ENCODE measurements around the gene IRF2. TPM values are rescaled to one million over a fixed set of nuclear protein-coding genes. Genes with fewer than 3 reads are reported as not detected.

IRF2 gene
- total and polyA plus RNA-seq, 9 donors: 27.8 to 68.4 (median 40.7) TPM

GRCh38 chr4:184453365-184454160, 20.8 kb downstream of the IRF2 start:
- intact Hi-C loops (cut with DNase I): loop anchor here in 1 of 4 donors (10.0 kb wide), 1 partner anchor 49 kb away; no protein-coding TSS in a partner anchor
- Histone ChIP-seq H3K4me3 (no peak overlapping the region), H3K36me3 (no peaks in the 10 kb centered on the region), H3K27ac (no peak overlapping the region), H3K27me3 (no peaks in the 10 kb centered on the region), H3K9me3 (no peaks in the 10 kb centered on the region), H3K4me1 (ENCODE audit: insufficient read depth) (peaks cover 20% of the 10 kb centered on the region)
- TF ChIP-seq POLR2A (IDR thresholded peaks at IDR 0.05): no peak
- TF ChIP-seq CTCF (IDR thresholded peaks at IDR 0.05): no peak
- TF ChIP-seq EP300 (IDR thresholded peaks at IDR 0.05): no peak
- WGBS, 3 donors: 7 to 15% (median 8%) methylated on average over 10 of the region's 10 CpGs
- DNase-seq: no peak

GRCh38 chr4:184452740-184453139, 21.6 kb downstream of the IRF2 start:
- no peak overlapping the region for H3K4me3 ChIP-seq
- no peak for DNase-seq
- no peaks in the 10 kb centered on the region for H3K36me3 ChIP-seq
- no peaks in the 10 kb centered on the region for H3K27me3 ChIP-seq
- H3K27ac ChIP-seq: no peak overlapping the region
- TF ChIP-seq EP300 (IDR thresholded peaks at IDR 0.05) (no peak), CTCF (IDR thresholded peaks at IDR 0.05) (no peak), POLR2A (IDR thresholded peaks at IDR 0.05) (no peak)
- H3K9me3 ChIP-seq: no peaks in the 10 kb centered on the region
- peaks cover 22% of the 10 kb centered on the region for H3K4me1 ChIP-seq (ENCODE audit: insufficient read depth)
- intact Hi-C loops (cut with DNase I): loop anchor here in 1 of 4 donors (10.0 kb wide), 1 partner anchor 48 kb away; no protein-coding TSS in a partner anchor

- no peak for DNase-seq
- Histone ChIP-seq H3K9me3 (no peaks in the 10 kb centered on the region), H3K4me3 (no peak overlapping the region), H3K4me1 (ENCODE audit: insufficient read depth) (peaks cover 21% of the 10 kb centered on the region), H3K27me3 (no peaks in the 10 kb centered on the region), H3K36me3 (no peaks in the 10 kb centered on the region), H3K27ac (no peak overlapping the region)
- TF ChIP-seq POLR2A (IDR thresholded peaks at IDR 0.05): no peak
- no peak for TF ChIP-seq EP300 (IDR thresholded peaks at IDR 0.05)
- no peak for TF ChIP-seq CTCF (IDR thresholded peaks at IDR 0.05)
- intact Hi-C loops (cut with DNase I): loop anchor here in 1 of 4 donors (10.0 kb wide), 1 partner anchor 47 kb away; no protein-coding TSS in a partner anchor
Observed at GRCh38 chr4:184451726-184452125, 22.6 kb downstream of the IRF2 start.

GRCh38 chr4:184450743-184451535, 23.4 kb downstream of the IRF2 start:
- intact Hi-C loops (cut with DNase I): loop anchor here in 1 of 4 donors (10.0 kb wide), 1 partner anchor 46 kb away; no protein-coding TSS in a partner anchor
- no peaks in the 10 kb centered on the region for H3K9me3 ChIP-seq
- no peak overlapping the region for H3K4me3 ChIP-seq
- no peaks in the 10 kb centered on the region for H3K27me3 ChIP-seq
- TF ChIP-seq EP300 (IDR thresholded peaks at IDR 0.05): no peak
- TF ChIP-seq CTCF (IDR thresholded peaks at IDR 0.05): no peak
- no peak for TF ChIP-seq POLR2A (IDR thresholded peaks at IDR 0.05)
- WGBS, 3 donors: 34 to 57% (median 36%) methylated on average over 8 of the region's 8 CpGs
- peaks cover 21% of the 10 kb centered on the region for H3K4me1 ChIP-seq (ENCODE audit: insufficient read depth)
- no peak for DNase-seq
- no peaks in the 10 kb centered on the region for H3K36me3 ChIP-seq
- no peak overlapping the region for H3K27ac ChIP-seq

All from ovary (tissue), 9 donors.